Body of pancreas (tissue), 4 donors: ENCODE results near the gene NAP1L1. TPM values are rescaled to one million over a fixed set of nuclear protein-coding genes. Genes with fewer than 3 reads are reported as not detected.

Experiments
- ATAC-seq: fragments of 150-250 bp; one replicate; pipeline ENCODE4 v1.9.1; 2016
- DNase-seq, 4 donors: peaks; one replicate each; pipeline ENCODE4 v3.0.0-alpha.2; 2019
- H3K27ac ChIP-seq, 4 donors: fragments of 200-600 bp; sonication (generic); 1 replicate in 3 of 4; 2 replicates in 1 of 4; pipeline versions ENCODE4 v1.5.1 to v1.6.1; 2016 to 2019; ENCODE audit warnings: mild to moderate bottlenecking in 1 of 4, mixed read lengths in 1 of 4, moderate library complexity in 1 of 4
- H3K27me3 ChIP-seq, 2 donors: fragments of 200-600 bp; sonication (generic); one replicate each; pipeline ENCODE4 v1.6.0; 2016; ENCODE audit warnings: mild to moderate bottlenecking in 1 of 2
- H3K36me3 ChIP-seq, 2 donors: fragments of 200-600 bp; sonication (generic); replicated peaks in 1 of 2; 2 replicates each; pipeline ENCODE4 v1.5.1; 2016; ENCODE audit warnings: low read depth in 2 of 2; ENCODE audit not compliant: insufficient read depth in 1 of 2
- H3K4me1 ChIP-seq: fragments of 200-600 bp; sonication (generic); one replicate; pipeline ENCODE4 v1.6.0; 2016
- H3K4me3 ChIP-seq, 2 donors: fragments of 200-600 bp; sonication (generic); 1 replicate in 1 of 2; 2 replicates in 1 of 2; pipeline ENCODE4 v1.5.1; 2016 to 2019
- H3K9me3 ChIP-seq, 3 donors: fragments of 200-600 bp; sonication (generic); 1 replicate in 2 of 3; 2 replicates in 1 of 3; pipeline ENCODE4 v1.5.1; 2016
- POLR2A ChIP-seq, 3 donors: fragments of 450-650 bp; IDR thresholded peaks; one replicate each; pipeline ENCODE4 v1.6.1; 2016; ENCODE audit warnings: antibody characterized with exemption in 3 of 3, mild to moderate bottlenecking in 2 of 3
- WGBS, 2 donors: methylation state at CpG; one replicate each; pipeline ENCODE4 v1.1.5; 2017; 5-methylcytosine and 5-hydroxymethylcytosine counted together
- intact Hi-C: fragments of 100-400 bp; cut with DNase I; formaldehyde crosslinking; loops from one replicate; pipeline ENCODE4 v1.15.1; 2023
- total RNA-seq, 2 donors: library from RNA; depleted of rRNA; stranded (reverse); fragments of >200 nt; gene quantifications; one replicate each; pipeline ENCODE4 v1.1.0, GENCODE V29; 2016
- TF ChIP-seq, protein P1 (sequence below), 7 experiments: fragments of 450-650 bp in 4 of 7; fragments of 200-600 bp in 3 of 7; sonication (generic) in 3 of 7; IDR thresholded peaks; one replicate each; pipeline ENCODE4 v1.5.1; 2016 to 2019; ENCODE audit warnings: antibody characterized with exemption in 7 of 7

The NAP1L1 gene
- total RNA-seq, 2 donors from 2014 or later, result 151 to 275 TPM

DNA sequence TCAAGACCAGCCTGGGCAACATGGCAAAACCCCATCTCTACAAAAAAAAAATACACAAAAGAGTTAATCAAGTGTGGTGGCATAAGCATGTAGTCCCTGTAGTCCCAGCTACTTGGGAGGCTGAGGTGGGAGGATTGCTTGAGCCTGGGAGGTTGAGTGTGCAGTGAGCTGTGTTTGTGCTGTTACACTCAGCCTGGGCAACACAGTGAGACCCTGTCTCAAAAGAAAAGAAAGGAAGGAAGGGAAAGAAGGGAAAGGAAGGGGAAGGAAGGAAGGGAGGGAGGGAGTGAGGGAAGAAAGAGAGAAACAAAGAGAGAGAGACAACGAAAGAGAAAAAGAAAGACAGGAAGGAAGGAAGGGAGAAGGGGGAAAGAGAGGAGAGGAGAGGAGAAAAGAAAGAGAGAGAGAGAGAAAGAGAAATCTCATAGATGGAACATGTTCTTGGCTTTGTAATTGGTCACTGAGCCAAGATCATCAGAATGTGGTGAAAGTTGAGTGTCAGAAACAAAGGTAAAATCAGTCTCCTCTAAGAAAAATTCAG, 26.8 kb upstream of the NAP1L1 start:
- TF ChIP-seq POLR2A (IDR thresholded peaks at IDR 0.05), result no peak
- TF ChIP-seq, protein P1, sequence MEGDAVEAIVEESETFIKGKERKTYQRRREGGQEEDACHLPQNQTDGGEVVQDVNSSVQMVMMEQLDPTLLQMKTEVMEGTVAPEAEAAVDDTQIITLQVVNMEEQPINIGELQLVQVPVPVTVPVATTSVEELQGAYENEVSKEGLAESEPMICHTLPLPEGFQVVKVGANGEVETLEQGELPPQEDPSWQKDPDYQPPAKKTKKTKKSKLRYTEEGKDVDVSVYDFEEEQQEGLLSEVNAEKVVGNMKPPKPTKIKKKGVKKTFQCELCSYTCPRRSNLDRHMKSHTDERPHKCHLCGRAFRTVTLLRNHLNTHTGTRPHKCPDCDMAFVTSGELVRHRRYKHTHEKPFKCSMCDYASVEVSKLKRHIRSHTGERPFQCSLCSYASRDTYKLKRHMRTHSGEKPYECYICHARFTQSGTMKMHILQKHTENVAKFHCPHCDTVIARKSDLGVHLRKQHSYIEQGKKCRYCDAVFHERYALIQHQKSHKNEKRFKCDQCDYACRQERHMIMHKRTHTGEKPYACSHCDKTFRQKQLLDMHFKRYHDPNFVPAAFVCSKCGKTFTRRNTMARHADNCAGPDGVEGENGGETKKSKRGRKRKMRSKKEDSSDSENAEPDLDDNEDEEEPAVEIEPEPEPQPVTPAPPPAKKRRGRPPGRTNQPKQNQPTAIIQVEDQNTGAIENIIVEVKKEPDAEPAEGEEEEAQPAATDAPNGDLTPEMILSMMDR (IDR thresholded peaks at IDR 0.05), result no peak
- no peaks in the 10 kb centered on the region for H3K9me3 ChIP-seq
- H3K27me3 ChIP-seq, result no peaks in the 10 kb centered on the region
- 59% methylated on average over 1 of the region's 1 CpG; no CpG with 5 or more reads in 1 of the 2 donors for whole genome bisulfite sequencing, 2 donors
- H3K4me3 ChIP-seq, result no peak overlapping the region
- no peaks in the 10 kb centered on the region for H3K36me3 ChIP-seq
- no peak overlapping the region for H3K27ac ChIP-seq
- ATAC-seq, result no peak
- intact Hi-C loops, result no loop called here
- DNase-seq, result no peak
- H3K4me1 ChIP-seq, result no peaks in the 10 kb centered on the region

DNA sequence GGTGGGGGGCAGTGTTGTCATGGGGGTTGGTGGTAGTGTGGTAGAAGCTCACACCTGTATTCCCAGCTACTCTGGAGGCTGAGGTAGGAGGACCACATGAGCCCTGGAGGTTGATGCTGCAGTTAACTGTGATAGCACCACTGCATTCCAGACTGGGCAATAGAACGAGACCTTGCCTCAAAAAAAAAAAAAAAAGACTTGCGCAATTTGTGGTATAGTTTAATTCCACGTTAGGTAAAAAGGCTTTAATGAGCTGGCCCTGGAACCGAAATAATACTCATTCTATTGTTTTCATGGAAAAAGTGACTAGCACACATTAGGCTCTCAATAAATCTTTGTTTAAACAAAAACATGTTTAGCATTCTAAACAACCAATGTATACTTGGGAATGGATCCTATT, 25.4 kb upstream of the NAP1L1 start:
- Histone ChIP-seq H3K4me1 (no peaks in the 10 kb centered on the region), H3K27me3 (no peaks in the 10 kb centered on the region), H3K27ac (no peak overlapping the region), H3K4me3 (no peak overlapping the region), H3K9me3 (no peaks in the 10 kb centered on the region), H3K36me3 (no peaks in the 10 kb centered on the region)
- DNase-seq (no peak), ATAC-seq (no peak)
- no peak for TF ChIP-seq POLR2A (IDR thresholded peaks at IDR 0.05)
- TF ChIP-seq, protein P1 (IDR thresholded peaks at IDR 0.05), result no peak
- WGBS, 2 donors, result 76 to 78% methylated on average over 4 of the region's 4 CpGs
- intact Hi-C loops, result no loop called here

GRCh38 chr12:76108356-76108755, 23.9 kb upstream of the NAP1L1 start:
- Histone ChIP-seq H3K4me1 (no peaks in the 10 kb centered on the region), H3K4me3 (no peak overlapping the region), H3K36me3 (no peaks in the 10 kb centered on the region), H3K27me3 (no peaks in the 10 kb centered on the region), H3K9me3 (no peaks in the 10 kb centered on the region), H3K27ac (no peak overlapping the region)
- ATAC-seq (no peak), DNase-seq (no peak)
- WGBS, 2 donors, result 85 to 100% methylated on average over 1 to 3 of the region's 3 CpGs
- TF ChIP-seq, protein P1 (IDR thresholded peaks at IDR 0.05), result no peak
- no peak for TF ChIP-seq POLR2A (IDR thresholded peaks at IDR 0.05)
- intact Hi-C loops, result no loop called here

DNA sequence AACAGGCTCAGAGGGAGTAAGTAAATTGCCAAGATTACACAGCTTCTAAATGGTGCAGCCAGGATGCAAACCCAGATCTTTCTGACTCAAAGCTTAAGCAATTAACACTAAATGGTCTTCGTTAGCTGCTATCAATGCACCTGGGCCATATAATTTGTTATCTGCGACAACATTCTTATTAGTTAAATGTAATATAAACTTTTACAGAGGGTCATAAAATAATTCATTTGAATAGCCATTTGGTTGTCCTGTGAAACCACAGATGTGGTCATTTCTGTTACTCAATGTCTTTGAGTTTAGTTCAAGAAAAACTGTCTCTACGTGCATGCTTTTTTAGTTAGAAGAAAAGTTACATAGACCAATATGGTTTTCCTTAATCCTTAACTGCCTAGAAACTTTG, 22.1 kb upstream of the NAP1L1 start:
- TF ChIP-seq, protein P1 (IDR thresholded peaks at IDR 0.05), result no peak
- no peak for TF ChIP-seq POLR2A (IDR thresholded peaks at IDR 0.05)
- H3K9me3 ChIP-seq, result no peaks in the 10 kb centered on the region
- no peak for DNase-seq
- H3K36me3 ChIP-seq, result no peaks in the 10 kb centered on the region
- intact Hi-C loops, result no loop called here
- 53 to 64% methylated on average over 3 of the region's 3 CpGs for WGBS, 2 donors
- H3K4me3 ChIP-seq, result no peak overlapping the region
- no peak for ATAC-seq
- H3K4me1 ChIP-seq, result no peaks in the 10 kb centered on the region
- no peaks in the 10 kb centered on the region for H3K27me3 ChIP-seq
- H3K27ac ChIP-seq, result no peak overlapping the region

GRCh38 chr12:76103958-76104357, 19.5 kb upstream of the NAP1L1 start:
- ATAC-seq (no peak), DNase-seq (no peak)
- no peaks in the 10 kb centered on the region for H3K4me1 ChIP-seq
- no peak overlapping the region for H3K4me3 ChIP-seq
- TF ChIP-seq, protein P1 (IDR thresholded peaks at IDR 0.05), result no peak
- TF ChIP-seq POLR2A (IDR thresholded peaks at IDR 0.05), result no peak
- no peaks in the 10 kb centered on the region for H3K36me3 ChIP-seq
- 81 to 94% methylated on average over 1 of the region's 1 CpG for WGBS, 2 donors
- no peak overlapping the region for H3K27ac ChIP-seq
- intact Hi-C loops, result no loop called here
- no peaks in the 10 kb centered on the region for H3K27me3 ChIP-seq
- no peaks in the 10 kb centered on the region for H3K9me3 ChIP-seq
